AML-193 (cell line): Measurements from ENCODE around the gene BMI1.
"Not testable (repeated sequence)": the region's sequence is repeated elsewhere in the genome, so short reads cannot be mapped to it uniquely, and the experiment has no call there.

Experiments
- DNase-seq, 2 experiments: peaks; one replicate each; lab custom pipeline; 2025; lab: John Stamatoyannopoulos, UW

The BMI1 gene

DNA sequence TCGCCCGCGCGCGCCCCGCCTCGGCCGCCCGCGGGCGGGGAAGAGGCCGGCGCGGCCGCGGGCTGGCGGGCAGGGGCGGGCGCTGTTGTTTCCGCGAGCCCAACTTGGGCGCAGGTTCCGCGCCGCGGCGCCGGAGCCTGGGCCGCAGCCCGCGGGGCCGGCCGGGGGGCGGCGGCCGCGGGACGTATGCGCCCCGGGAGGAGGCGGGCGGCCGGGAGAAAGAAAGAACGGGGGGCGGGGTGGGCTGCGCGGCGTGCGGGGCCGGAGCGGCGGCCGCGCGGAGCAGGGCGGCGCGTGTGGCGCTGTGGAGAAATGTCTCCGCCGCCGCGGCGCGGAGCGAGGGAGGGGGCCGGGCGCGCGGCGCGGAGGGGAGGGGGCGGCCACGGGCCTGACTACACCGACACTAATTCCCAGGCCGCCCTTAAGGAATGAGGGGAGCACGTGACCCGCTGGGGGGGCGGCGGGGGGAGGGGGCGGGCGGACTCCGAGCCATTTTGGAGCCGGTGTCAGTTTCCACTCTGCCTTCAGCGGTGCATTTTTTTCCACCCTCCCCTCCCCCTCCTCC, at the start of gene BMI1:
Gene BMI1, plus strand, starts transcription at position 509 of the 565 bp plus-strand sequence. CDS start 5,351 bp downstream, outside the sequence.
- no peak for DNase-seq

DNA sequence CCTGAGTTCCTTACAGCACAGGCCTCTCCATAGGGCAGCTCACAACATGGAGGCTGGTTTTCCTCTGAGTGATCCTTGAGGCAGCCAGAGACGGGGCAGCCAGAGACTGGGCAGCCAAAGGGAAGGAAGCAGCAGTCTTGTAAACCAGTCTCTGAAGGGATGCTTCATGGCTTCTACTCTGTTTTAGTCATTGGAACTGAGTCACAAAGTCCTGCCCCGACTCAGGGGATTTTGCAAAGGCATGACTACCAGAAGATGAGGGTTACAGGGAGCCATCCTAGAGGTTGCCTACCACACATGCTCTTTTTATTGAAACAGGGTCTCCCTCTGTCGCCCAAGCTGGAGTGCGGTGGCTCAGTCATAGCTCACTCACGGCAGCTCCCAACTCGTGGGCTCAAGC, 49.1 kb upstream of the BMI1 start:
- no peak for DNase-seq

DNA sequence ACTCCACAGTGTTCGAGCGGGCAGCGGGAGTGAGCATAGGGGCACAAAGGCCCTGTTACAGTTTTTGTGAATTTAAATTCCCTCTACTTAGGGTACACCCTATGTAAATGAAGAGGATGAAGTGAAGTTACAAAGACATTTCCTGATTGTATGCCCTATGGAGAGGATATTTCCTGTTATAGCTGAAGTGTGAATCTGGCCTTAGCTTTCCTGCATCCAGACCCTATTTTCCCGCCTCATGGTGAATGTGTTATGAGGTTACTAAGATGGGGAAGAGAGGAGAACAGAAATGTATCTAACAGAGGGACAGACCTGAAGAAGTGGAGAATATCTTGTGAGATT, 42.5 kb upstream of the BMI1 start:
- DNase-seq: no peak

DNA sequence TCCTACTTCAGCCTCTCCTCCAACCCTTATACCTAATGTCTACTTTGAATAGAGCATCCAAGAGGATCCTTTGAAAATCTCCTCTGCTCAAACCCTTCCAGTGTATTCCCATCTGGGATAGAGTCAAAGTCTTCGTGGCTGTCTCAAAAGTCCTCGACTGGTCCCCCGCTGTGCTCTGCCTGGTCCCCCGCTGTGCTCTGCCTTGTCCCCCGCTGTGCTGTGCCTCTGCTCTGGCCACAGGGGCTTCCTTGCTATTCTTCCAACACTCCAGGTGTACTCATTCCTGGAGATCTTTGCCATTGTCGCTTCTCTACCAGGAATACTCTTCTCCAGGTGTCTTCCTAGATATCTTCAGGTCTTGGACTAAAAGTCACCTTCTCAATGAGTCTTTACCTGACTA, 40.8 kb upstream of the BMI1 start:
- no peak for DNase-seq

- no peak for DNase-seq
These were observed 35.8 kb upstream of the BMI1 start for GRCh38 chr10:22285130-22285529.

DNA sequence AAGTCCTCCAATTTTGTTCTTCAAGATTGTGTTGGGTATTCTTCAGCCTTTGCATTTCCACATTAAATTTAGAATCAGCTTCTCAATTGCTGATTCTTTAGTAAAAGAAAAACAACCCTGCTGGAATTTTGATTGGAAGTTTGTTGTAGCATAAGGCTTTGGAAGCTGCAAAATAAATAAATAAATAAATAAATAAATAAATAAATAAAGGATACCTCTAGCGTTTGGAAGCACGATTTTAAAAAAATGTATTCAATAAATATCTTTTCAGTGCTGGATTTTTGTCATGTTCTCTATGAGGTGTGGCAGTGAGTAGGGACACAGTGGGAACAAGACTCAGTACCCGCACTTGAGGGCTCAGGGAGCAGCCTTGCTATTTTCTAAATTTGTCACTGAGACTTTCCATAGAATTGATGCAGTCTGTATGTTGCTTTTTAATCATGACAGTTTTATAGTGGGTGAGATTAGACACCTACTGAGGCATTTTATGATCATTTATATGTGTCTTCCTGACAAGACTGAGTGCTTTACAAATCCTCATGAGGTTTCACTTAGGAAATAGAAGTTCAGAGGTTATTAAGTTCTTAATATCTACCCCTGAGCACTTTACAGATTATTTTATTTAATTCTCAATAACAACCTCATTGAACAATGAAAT, 27.0 kb upstream of the BMI1 start:
- DNase-seq: no peak

DNA sequence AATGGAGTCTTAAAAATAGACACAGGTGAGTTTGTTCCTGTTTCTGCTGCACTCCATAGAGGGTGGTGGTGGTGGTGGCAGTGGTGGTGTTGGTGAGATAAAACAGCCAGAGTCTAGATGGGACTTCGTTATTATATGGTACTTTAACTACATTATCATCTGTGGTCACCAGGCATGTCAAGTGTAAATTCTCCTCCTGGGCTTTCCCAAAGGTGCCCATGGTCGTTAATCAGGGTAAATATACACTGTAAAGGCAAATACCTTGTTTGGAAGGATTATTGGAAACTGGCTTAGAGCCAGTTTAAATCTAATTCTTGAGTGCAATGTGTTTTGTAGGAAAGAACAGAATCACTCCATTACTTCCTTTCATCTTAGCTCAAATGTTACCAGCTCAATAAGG, 26.2 kb upstream of the BMI1 start:
- no peak for DNase-seq

- DNase-seq: no peak
These were observed 19.7 kb upstream of the BMI1 start for GRCh38 chr10:22301193-22301592.

DNA sequence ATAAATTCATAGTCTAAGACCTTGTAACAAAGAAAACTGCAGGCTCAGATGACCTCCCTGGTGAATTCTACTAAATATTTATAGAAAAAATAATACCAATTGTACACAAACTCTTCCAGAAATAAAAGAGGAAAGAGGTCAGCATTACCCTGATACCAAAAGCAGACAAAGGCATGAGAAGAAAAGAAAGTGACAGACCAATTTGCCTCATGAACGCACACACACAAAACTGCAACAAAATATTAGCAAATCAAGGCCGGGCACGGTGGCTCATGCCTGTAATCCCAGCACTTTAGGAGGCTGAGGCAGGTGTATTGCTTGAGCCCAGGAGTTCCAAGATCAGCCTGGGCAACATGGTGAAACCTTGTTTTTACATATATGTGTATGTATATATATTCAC, 17.4 kb upstream of the BMI1 start:
- DNase-seq: no peak

DNA sequence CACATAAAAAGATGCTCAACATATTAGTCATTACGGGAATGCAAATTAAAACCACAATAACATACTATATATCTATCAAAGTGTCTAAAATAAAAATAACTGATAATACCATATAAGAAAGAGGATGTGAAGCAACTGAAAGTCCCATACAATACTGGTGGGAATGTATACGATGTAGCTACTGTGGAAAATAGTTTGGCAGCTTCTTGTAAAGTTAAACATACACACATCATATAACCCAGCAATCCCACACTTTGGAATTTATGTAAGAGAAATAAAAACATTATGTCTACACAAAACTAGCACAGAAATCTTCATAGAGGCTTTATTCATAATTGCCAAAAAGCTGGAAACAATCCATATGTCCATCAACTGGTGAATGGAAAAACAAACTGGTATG, 15.2 kb upstream of the BMI1 start:
- no peak for DNase-seq

GRCh38 chr10:22308390-22308789, 12.5 kb upstream of the BMI1 start:
- no peak for DNase-seq

DNA sequence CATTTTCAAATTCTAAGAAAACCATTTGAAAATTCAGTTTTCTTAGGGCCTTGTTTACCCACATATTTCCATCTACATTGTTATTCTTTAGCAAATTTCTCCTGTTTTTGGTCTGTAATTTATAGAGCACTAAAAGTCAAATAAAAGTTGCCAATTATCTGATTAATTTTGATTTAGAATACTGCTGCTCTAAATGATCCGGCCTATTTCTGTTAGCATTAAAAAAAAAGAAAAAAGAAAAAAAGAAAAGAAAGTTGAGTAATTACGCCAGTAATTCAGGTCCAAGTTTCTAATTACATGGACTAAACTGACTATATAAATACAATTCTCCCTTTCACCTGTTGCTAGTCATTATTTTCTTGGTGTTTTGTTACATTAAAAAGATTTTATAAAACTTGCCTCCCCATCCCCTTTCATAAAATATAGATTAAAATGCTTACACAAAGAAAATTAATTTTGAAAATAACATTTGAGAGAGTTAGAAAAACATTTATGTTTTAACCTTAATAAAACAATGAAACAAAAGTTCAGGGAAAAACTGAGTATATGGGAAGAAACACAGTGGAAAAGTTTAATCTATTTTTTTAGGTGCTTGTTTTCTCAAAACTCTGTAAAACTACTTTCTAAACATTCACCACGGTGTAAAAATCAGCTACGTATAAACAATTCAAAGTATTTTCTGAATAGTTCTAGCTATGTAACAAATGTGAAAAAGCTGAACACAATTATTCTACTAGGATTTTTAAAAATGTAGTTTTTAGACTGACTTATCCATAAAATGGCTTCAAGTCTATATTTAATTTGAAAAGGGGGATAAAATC, 11.5 kb upstream of the BMI1 start:
- DNase-seq: no peak

DNA sequence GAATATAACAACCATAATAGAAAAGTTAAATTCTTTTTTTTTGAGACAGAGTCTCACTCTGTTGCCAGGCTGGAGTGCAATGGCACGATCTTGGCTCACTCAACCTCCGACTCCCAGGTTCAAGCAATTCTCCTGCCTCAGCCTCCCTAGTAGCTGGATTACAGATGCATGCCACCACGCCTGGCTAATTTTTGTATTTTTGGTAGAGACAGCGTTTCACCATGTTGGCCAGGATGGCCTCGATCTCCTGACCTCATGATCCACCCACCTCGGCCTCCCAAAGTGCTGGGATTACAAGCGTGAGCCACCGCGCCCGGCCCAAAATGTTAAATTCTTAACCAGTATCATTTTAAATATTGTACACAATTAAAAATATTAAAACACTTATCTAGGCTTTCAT, 10.9 kb upstream of the BMI1 start:
- DNase-seq: not testable (repeated sequence)

GRCh38 chr10:22310928-22311327, 10.0 kb upstream of the BMI1 start:
- DNase-seq: no peak

DNA sequence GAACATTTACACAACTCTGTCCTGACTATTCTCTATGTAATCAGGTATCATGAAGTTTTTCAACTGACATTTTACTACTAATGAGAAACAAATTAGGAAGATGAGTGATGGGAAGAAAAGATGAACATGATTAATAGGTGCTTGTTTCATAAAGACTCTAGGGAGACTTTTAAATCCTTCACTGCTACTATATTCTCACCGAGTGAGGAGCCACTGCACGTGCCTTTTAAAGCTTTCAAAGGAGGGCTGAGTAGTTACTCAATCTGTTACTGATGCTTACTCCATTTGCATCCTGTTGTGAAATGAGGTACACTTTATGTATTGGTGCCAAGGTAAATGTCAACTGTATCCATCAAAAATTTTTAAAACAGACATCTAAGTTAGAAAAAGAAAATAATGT, 6.0 kb upstream of the BMI1 start:
- peak; percentile 30 to 46 for DNase-seq

GRCh38 chr10:22315455-22316285, 5.2 kb upstream of the BMI1 start:
- DNase-seq: no peak

- DNase-seq: peak; percentile 26 to 70
These were observed 4.4 kb upstream of the BMI1 start, which contains the start of gene COMMD3 for GRCh38 chr10:22316286-22317075. Gene COMMD3, plus strand, starts transcription at chr10:22316388. Its CDS starts 30 bp downstream, at chr10:22316418.

DNA sequence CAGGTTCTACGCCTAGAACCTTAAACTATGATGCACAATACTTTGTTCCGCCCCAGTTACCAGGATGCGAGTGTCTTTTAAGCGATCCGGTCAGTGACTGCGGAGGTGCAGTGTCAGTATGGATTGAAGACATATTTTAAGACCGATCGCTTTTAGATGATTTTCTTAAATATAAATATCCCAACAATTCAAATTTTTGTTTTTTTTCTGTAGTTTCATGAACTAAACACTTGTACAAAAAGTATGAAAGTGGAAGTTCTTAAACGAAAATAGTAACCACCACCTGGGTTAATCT, 3.9 kb upstream of the BMI1 start:
- DNase-seq: no peak

DNA sequence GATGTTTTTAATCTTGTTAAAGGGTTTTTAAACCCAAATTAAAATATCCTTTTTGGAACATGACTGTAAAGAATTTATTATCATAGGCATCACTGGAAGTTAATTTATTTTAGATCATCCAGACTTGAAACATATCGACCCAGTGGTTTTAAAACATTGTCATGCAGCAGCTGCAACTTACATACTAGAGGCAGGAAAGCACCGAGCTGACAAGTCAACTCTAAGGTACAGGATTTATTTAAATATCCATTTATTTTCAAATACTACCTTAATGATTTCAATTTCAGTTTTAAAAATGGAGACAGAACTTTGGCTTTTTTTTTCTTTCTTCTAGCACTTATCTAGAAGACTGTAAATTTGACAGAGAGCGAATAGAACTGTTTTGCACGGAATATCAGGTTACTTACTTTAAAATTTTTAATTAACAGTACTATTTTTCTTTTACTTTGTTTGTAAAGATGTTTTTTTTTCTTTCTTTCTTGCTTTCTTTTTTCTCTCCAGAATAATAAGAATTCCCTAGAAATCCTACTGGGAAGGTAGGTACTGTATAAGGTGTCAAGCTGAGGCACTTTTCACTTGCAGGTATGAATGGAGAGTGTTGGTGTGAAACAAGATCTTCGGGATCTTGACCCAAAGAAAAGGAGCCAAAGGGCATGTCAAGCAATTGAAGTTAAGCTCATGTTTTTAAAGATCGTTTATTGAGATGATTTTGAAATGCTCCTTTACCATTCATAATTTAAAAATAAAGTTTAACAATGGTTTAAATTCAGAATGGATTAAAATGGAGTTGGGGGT, 2.9 kb upstream of the BMI1 start:
- DNase-seq: no peak

GRCh38 chr10:22318772-22319171, 2.1 kb upstream of the BMI1 start:
- DNase-seq: no peak

DNA sequence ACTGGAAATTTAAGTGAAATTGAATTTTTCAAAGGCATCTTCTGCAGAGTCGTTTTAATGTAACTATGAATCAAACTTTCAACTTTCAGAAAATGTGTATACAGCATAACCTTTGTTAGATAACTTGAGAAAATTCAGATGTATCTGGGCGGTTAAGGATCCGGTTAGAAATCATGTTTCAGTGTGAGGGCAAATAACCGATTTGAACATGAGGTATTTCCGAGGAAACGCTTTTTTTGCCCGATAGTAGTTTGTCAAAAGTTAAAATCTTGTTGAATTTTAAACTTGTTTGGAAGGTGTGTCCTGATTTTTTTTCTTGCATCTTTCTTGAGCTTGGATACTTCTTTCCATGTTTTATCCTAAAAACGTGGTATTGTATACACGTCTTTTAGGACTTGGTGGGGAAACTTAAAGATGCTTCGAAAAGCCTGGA, 1.3 kb upstream of the BMI1 start:
- no peak for DNase-seq
